H9 (cell line): ENCODE results near the gene RGS14. TPM values are rescaled to one million over a fixed set of nuclear protein-coding genes. Genes with fewer than 3 reads are reported as not detected.

Experiments used
- DNase-seq: peaks from one replicate; pipeline ENCODE4 v3.0.0-alpha.2; 2017
- H2AFZ ChIP-seq: one replicate; pipeline ENCODE4 v1.6.1; 2013; ENCODE audit warnings: mild to moderate bottlenecking, low read length, control low read depth, moderate library complexity
- H2AK5ac ChIP-seq: 2 replicates; pipeline ENCODE4 v1.6.1; 2013; ENCODE audit warnings: low read length, control low read depth, mixed read lengths; ENCODE audit not compliant: insufficient read length
- H2BK120ac ChIP-seq: one replicate; pipeline ENCODE4 v1.6.1; 2013; ENCODE audit warnings: low read depth, mild to moderate bottlenecking, low read length, control low read depth, inconsistent platforms; ENCODE audit not compliant: poor library complexity, severe bottlenecking
- H2BK12ac ChIP-seq: 2 replicates; pipeline ENCODE4 v1.6.1; 2013; ENCODE audit warnings: low read length, control low read depth, mixed read lengths, low read depth; ENCODE audit not compliant: insufficient read length
- H2BK15ac ChIP-seq: 2 replicates; pipeline ENCODE4 v1.6.1; 2013; ENCODE audit warnings: low read depth, low read length, control low read depth
- H2BK20ac ChIP-seq: one replicate; pipeline ENCODE4 v1.6.1; 2013; ENCODE audit warnings: low read depth, mild to moderate bottlenecking, low read length, control low read depth, inconsistent platforms; ENCODE audit not compliant: poor library complexity, severe bottlenecking
- H2BK5ac ChIP-seq: 2 replicates; pipeline ENCODE4 v1.6.1; 2013; ENCODE audit warnings: low read length, control low read depth, mixed read lengths; ENCODE audit not compliant: insufficient read length
- H3K14ac ChIP-seq: 2 replicates; pipeline ENCODE4 v1.6.1; 2013; ENCODE audit warnings: low read length, control low read depth; ENCODE audit not compliant: insufficient read depth
- H3K18ac ChIP-seq: 2 replicates; pipeline ENCODE4 v1.6.1; 2013; ENCODE audit warnings: low read depth, mild to moderate bottlenecking, mixed read lengths, low read length, control low read depth; ENCODE audit not compliant: insufficient read length
- H3K23ac ChIP-seq: 2 replicates; pipeline ENCODE4 v1.6.1; 2013; ENCODE audit warnings: low read length, control low read depth, mixed read lengths, low read depth; ENCODE audit not compliant: insufficient read length
- H3K23me2 ChIP-seq: 2 replicates; pipeline ENCODE4 v1.6.1; 2013; ENCODE audit warnings: low read depth, mild to moderate bottlenecking, mixed read lengths, low read length, control low read depth; ENCODE audit not compliant: insufficient read length, poor library complexity, severe bottlenecking
- H3K27ac ChIP-seq: 2 replicates; pipeline ENCODE4 v1.5.1; 2013; ENCODE audit warnings: low read length, control low read depth, mixed read lengths, low read depth; ENCODE audit not compliant: insufficient read length
- H3K27me3 ChIP-seq: 2 replicates; pipeline ENCODE4 v1.6.1; 2013; ENCODE audit warnings: low read length, control low read depth, inconsistent platforms; ENCODE audit not compliant: insufficient read depth
- H3K4ac ChIP-seq: 2 replicates; pipeline ENCODE4 v1.6.1; 2013; ENCODE audit warnings: low read depth, mild to moderate bottlenecking, control low read depth, inconsistent platforms, low read length, moderate library complexity
- H3K4me1 ChIP-seq: 2 replicates; pipeline ENCODE4 v1.6.1; 2013; ENCODE audit warnings: low read length, control low read depth, inconsistent platforms; ENCODE audit not compliant: insufficient read depth
- H3K4me2 ChIP-seq: 2 replicates; pipeline ENCODE4 v1.6.1; 2013; ENCODE audit warnings: low read length, control low read depth, mixed read lengths; ENCODE audit not compliant: insufficient read length, insufficient read depth
- H3K56ac ChIP-seq: 2 replicates; pipeline ENCODE4 v1.6.1; 2013; ENCODE audit warnings: low read depth, mild to moderate bottlenecking, mixed read lengths, low read length, control low read depth; ENCODE audit not compliant: insufficient read length
- H3K79me1 ChIP-seq: 2 replicates; pipeline ENCODE4 v1.6.1; 2013; ENCODE audit warnings: low read depth, mild to moderate bottlenecking, moderate library complexity, low read length, control low read depth, inconsistent platforms; ENCODE audit not compliant: insufficient read depth, poor library complexity, severe bottlenecking
- H3K79me2 ChIP-seq: 2 replicates; pipeline ENCODE4 v1.6.1; 2013; ENCODE audit warnings: low read length, control low read depth, inconsistent platforms; ENCODE audit not compliant: insufficient read depth
- H3K9ac ChIP-seq: 2 replicates; pipeline ENCODE4 v1.6.1; 2013; ENCODE audit warnings: low read length, control low read depth, mixed read lengths; ENCODE audit not compliant: insufficient read length; ENCODE audit errors: extremely low read depth
- H3K9me3 ChIP-seq: one replicate; pipeline ENCODE4 v1.6.1; 2013; ENCODE audit warnings: low read depth, low read length, inconsistent platforms; ENCODE audit not compliant: control insufficient read depth
- H3T11ph ChIP-seq: one replicate; pipeline ENCODE4 v1.6.1; 2013; ENCODE audit warnings: mild to moderate bottlenecking, low read length, control low read depth, inconsistent platforms
- H4K20me1 ChIP-seq: one replicate; pipeline ENCODE4 v1.6.1; 2013; ENCODE audit not compliant: control insufficient read depth, insufficient read length, insufficient read depth
- H4K5ac ChIP-seq: 2 replicates; pipeline ENCODE4 v1.6.1; 2013; ENCODE audit warnings: low read depth, mild to moderate bottlenecking, mixed read lengths, low read length, control low read depth; ENCODE audit not compliant: insufficient read length
- H4K8ac ChIP-seq: replicated peaks from 2 replicates; pipeline ENCODE4 v1.6.1; 2013; ENCODE audit warnings: low read length, control low read depth, mixed read lengths, low read depth; ENCODE audit not compliant: insufficient read length
- H4K91ac ChIP-seq: 2 replicates; pipeline ENCODE4 v1.6.1; 2013; ENCODE audit warnings: low read depth, mild to moderate bottlenecking, moderate library complexity, mixed read lengths, low read length, control low read depth; ENCODE audit not compliant: insufficient read length
- H3K27ac Mint-ChIP-seq, 3 experiments: 2 replicates in 2 of 3; 3 replicates in 1 of 3; pipeline ENCODE4 v1.8.0; 2020 to 2021; ENCODE audit warnings: mixed read lengths in 3 of 3, mild to moderate bottlenecking in 1 of 3, moderate library complexity in 1 of 3
- H3K27me3 Mint-ChIP-seq: 2 replicates; pipeline ENCODE4 v1.8.0; 2021; ENCODE audit warnings: low read depth, mild to moderate bottlenecking, moderate library complexity, mixed read lengths
- H3K36me3 Mint-ChIP-seq, 3 experiments: 2 replicates in 2 of 3; 3 replicates in 1 of 3; pipeline ENCODE4 v1.8.0; 2020 to 2021; ENCODE audit warnings: low read depth in 3 of 3, mixed read lengths in 3 of 3; ENCODE audit not compliant: insufficient read depth in 1 of 3
- H3K4me1 Mint-ChIP-seq, 2 experiments: 2 replicates each; pipeline ENCODE4 v1.8.0; 2020; ENCODE audit warnings: mixed read lengths in 2 of 2
- H3K4me3 Mint-ChIP-seq, 2 experiments: 2 replicates in 1 of 2; 3 replicates in 1 of 2; pipeline ENCODE4 v1.8.0; 2020 to 2021; ENCODE audit warnings: mild to moderate bottlenecking in 2 of 2, mixed read lengths in 2 of 2, moderate library complexity in 1 of 2
- H3K9me3 Mint-ChIP-seq, 2 experiments: 2 replicates in 1 of 2; 3 replicates in 1 of 2; pipeline ENCODE4 v1.8.0; 2020; ENCODE audit warnings: mild to moderate bottlenecking in 2 of 2, mixed read lengths in 2 of 2, moderate library complexity in 1 of 2
- WGBS: extraction: QIAGEN DNeasy Blood & Tissue Kit; methylation state at CpG from one replicate; pipeline ENCODE4 v1.1.7; 2013; ENCODE audit warnings: missing lambda C conversion rate, low lambda C conversion rate, mixed read lengths; ENCODE audit not compliant: insufficient read length; ENCODE audit errors: extremely low coverage; 5-methylcytosine and 5-hydroxymethylcytosine counted together
- total RNA-seq: library from RNA; stranded (reverse); gene quantifications from 2 replicates; pipeline ENCODE4 v1.2.1, GENCODE V29; 2021
- TF ChIP-seq, protein P1 (sequence below): fragments of 200-600 bp; sonication (generic); conservative IDR thresholded peaks from 3 replicates; pipeline ENCODE4 v1.8.0; 2021; ENCODE audit warnings: antibody characterized with exemption, mild to moderate bottlenecking

RGS14 gene
- total RNA-seq, 1 experiment from 2014 or later: 12.3 TPM

DNA sequence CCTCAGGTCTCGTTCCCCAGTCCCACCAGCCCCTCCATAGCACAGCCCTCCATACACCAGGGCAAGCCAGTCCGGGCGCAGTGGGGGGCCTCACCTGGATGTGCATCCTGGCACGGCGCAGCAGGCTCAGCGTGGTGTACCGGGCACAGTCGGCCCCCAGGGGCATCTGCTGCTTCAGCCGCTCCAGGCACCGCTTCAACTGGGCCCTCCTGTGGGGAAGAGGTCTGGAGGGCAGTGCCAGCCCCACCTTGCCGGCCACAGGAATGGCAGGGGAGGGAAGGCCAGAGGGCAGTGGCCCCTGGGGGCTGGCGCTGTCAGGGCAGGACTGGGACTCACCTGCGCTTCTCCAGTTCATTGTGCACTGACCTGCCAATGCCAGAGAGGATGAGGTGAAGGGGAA, 47.4 kb upstream of the RGS14 start:
- peaks cover 18 to 21% of the 10 kb centered on the region in 2 experiments for H3K4me1 Mint-ChIP-seq
- Histone ChIP-seq H4K8ac (no peak overlapping the region), H3K27ac (no peak overlapping the region), H4K20me1 (peaks cover 5% of the 10 kb centered on the region), H3K4me2 (no peak overlapping the region), H3T11ph (no peak overlapping the region), H3K79me2 (no peaks in the 10 kb centered on the region), H3K56ac (no peak overlapping the region), H3K9me3 (no peaks in the 10 kb centered on the region), H2BK20ac (no peak overlapping the region), H3K9ac (no peak overlapping the region), H3K23ac (no peak overlapping the region), H3K4me1 (no peaks in the 10 kb centered on the region), H2AK5ac (no peak overlapping the region), H2BK15ac (no peak overlapping the region), H2BK5ac (no peak overlapping the region), H3K79me1 (no peaks in the 10 kb centered on the region), H3K18ac (no peak overlapping the region), H3K27me3 (no peaks in the 10 kb centered on the region), H3K4ac (no peak overlapping the region), H3K14ac (no peak overlapping the region), H2BK120ac (no peak overlapping the region), H4K5ac (no peak overlapping the region), H2BK12ac (no peak overlapping the region), H4K91ac (no peak overlapping the region), H3K23me2 (peaks cover 14% of the 10 kb centered on the region), H2AFZ (no peak overlapping the region)
- H3K4me3 Mint-ChIP-seq: peak overlapping the region; percentile 76 to 88; a peak in 2 of 5 replicates
- no peak for DNase-seq
- no peaks in the 10 kb centered on the region; the same call in 1 of the 2 replicates for H3K27me3 Mint-ChIP-seq
- TF ChIP-seq, protein P1, sequence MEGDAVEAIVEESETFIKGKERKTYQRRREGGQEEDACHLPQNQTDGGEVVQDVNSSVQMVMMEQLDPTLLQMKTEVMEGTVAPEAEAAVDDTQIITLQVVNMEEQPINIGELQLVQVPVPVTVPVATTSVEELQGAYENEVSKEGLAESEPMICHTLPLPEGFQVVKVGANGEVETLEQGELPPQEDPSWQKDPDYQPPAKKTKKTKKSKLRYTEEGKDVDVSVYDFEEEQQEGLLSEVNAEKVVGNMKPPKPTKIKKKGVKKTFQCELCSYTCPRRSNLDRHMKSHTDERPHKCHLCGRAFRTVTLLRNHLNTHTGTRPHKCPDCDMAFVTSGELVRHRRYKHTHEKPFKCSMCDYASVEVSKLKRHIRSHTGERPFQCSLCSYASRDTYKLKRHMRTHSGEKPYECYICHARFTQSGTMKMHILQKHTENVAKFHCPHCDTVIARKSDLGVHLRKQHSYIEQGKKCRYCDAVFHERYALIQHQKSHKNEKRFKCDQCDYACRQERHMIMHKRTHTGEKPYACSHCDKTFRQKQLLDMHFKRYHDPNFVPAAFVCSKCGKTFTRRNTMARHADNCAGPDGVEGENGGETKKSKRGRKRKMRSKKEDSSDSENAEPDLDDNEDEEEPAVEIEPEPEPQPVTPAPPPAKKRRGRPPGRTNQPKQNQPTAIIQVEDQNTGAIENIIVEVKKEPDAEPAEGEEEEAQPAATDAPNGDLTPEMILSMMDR: no peak
- peaks cover 17 to 22% (median 19%) of the 10 kb centered on the region in 3 experiments for H3K36me3 Mint-ChIP-seq
- H3K9me3 Mint-ChIP-seq: no peaks in the 10 kb centered on the region
- no CpG with 5 or more reads among the region's 13 CpGs for WGBS
- no peak overlapping the region for H3K27ac Mint-ChIP-seq
